Spleen (tissue), 11 donors: ENCODE data around the gene TRAF6. TPM values are rescaled to one million over a fixed set of nuclear protein-coding genes. Genes with fewer than 3 reads are reported as not detected.

Source experiments
- DNase-seq: peaks from one replicate; pipeline ENCODE4 v3.0.0-alpha.2; 2020
- H3K27ac ChIP-seq, 8 donors: fragments of 200-600 bp; sonication (generic) in 7 of 8; 1 replicate in 4 of 8; 2 replicates in 4 of 8; pipeline versions ENCODE4 v1.5.0 to v1.8.0; 2016 to 2021; ENCODE audit warnings: inconsistent platforms in 4 of 8, mild to moderate bottlenecking in 4 of 8, moderate library complexity in 1 of 8
- H3K27me3 ChIP-seq, 7 donors: fragments of 200-600 bp; sonication (generic) in 6 of 7; replicated peaks in 1 of 7; 1 replicate in 4 of 7; 2 replicates in 3 of 7; pipeline versions ENCODE4 v1.5.0 to v1.8.0; 2016 to 2021; ENCODE audit warnings: inconsistent platforms in 3 of 7, mild to moderate bottlenecking in 1 of 7
- H3K36me3 ChIP-seq, 6 donors: fragments of 200-600 bp; sonication (generic) in 5 of 6; 1 replicate in 4 of 6; 2 replicates in 2 of 6; pipeline versions ENCODE4 v1.5.0 to v1.8.0; 2016 to 2021; ENCODE audit warnings: inconsistent platforms in 2 of 6
- H3K4me1 ChIP-seq, 6 donors: fragments of 200-600 bp; sonication (generic) in 5 of 6; 1 replicate in 3 of 6; 2 replicates in 3 of 6; pipeline versions ENCODE4 v1.5.0 to v1.8.0; 2016 to 2021; ENCODE audit warnings: inconsistent platforms in 3 of 6
- H3K4me3 ChIP-seq, 8 donors: fragments of 200-600 bp; sonication (generic) in 7 of 8; 1 replicate in 4 of 8; 2 replicates in 4 of 8; pipeline versions ENCODE4 v1.5.0 to v1.8.0; 2016 to 2021; ENCODE audit warnings: inconsistent platforms in 4 of 8, mild to moderate bottlenecking in 4 of 8, moderate library complexity in 2 of 8
- H3K9me3 ChIP-seq, 8 donors: fragments of 200-600 bp; sonication (generic) in 7 of 8; 1 replicate in 4 of 8; 2 replicates in 4 of 8; pipeline versions ENCODE4 v1.5.0 to v1.8.0; 2016 to 2021; ENCODE audit warnings: inconsistent platforms in 4 of 8
- POLR2A ChIP-seq, 3 donors: fragments of 450-650 bp; IDR thresholded peaks; one replicate each; pipeline ENCODE4 v1.5.1; 2017; ENCODE audit warnings: antibody characterized with exemption in 3 of 3, mild to moderate bottlenecking in 1 of 3
- POLR2AphosphoS5 ChIP-seq, 3 donors: sonication (generic); formaldehyde crosslinking; IDR thresholded peaks; one replicate each; pipeline ENCODE4 v1.5.1; 2017; ENCODE audit warnings: antibody characterized with exemption in 3 of 3
- WGBS, 5 donors: extraction: QIAGEN DNeasy Blood & Tissue Kit in 3 of 5; methylation state at CpG; one replicate each; pipeline versions ENCODE4 v1.1.5 to v1.1.7; 2013 to 2018; 5-methylcytosine and 5-hydroxymethylcytosine counted together
- intact Hi-C: fragments of 100-400 bp; cut with DNase I; formaldehyde crosslinking; loops from one replicate; pipeline ENCODE4 v1.15.0; 2023; ENCODE audit warnings: low total_unique reads
- polyA plus RNA-seq, 3 donors: library from polyadenylated mRNA; stranded (reverse); fragments of 200-250 nt; gene quantifications; one replicate each; pipeline ENCODE4 v1.2.1, GENCODE V29; 2013
- total RNA-seq, 7 donors: library from RNA; depleted of rRNA in 3 of 7; stranded (reverse); fragments of >200 nt in 3 of 7; fragmentation: NEBNext Ultra II Directional in 4 of 7; extraction: Animal tissue kit (Norgen Biotek cat#: 25700) in 4 of 7; gene quantifications; one replicate each; pipeline versions ENCODE4 v1.1.0 to v1.2.1, GENCODE V29; 2016 to 2021
- TF ChIP-seq, protein P1 (sequence below), 11 experiments: fragments of 200-600 bp in 7 of 11; fragments of 450-650 bp in 4 of 11; sonication (generic) in 4 of 11; IDR thresholded peaks in 8 of 11; conservative IDR thresholded peaks in 3 of 11; 1 replicate in 7 of 11; 2 replicates in 4 of 11; pipeline versions ENCODE4 v1.4.0 to v1.8.0; 2016 to 2021; ENCODE audit warnings: antibody characterized with exemption in 11 of 11, inconsistent platforms in 4 of 11, mild to moderate bottlenecking in 1 of 11
- donor health status: healthy with polysubstance abuse.
- donor health status: DM: no; HTN: no; CAD: no; lungs with moderate emphysema.
- donor health status: DM: no; HTN: no; CAD: no.
- donor health status: Bipolar disorder and iron deficiency.
- donor health status: healthy.
- donor health status: DM: no; HTN: no; CAD: no.
- donor health status: DM: yes; HTN: yes; CAD: no.

Gene TRAF6
- total and polyA plus RNA-seq, 10 donors = 2.1 to 26.1 (median 19.1) TPM

GRCh38 chr11:36447514-36447913, 62.6 kb downstream of the TRAF6 start:
- no peak for DNase-seq
- no peak for TF ChIP-seq POLR2AphosphoS5 (IDR thresholded peaks at IDR 0.05)
- TF ChIP-seq POLR2A (IDR thresholded peaks at IDR 0.05) = no peak
- TF ChIP-seq, protein P1, sequence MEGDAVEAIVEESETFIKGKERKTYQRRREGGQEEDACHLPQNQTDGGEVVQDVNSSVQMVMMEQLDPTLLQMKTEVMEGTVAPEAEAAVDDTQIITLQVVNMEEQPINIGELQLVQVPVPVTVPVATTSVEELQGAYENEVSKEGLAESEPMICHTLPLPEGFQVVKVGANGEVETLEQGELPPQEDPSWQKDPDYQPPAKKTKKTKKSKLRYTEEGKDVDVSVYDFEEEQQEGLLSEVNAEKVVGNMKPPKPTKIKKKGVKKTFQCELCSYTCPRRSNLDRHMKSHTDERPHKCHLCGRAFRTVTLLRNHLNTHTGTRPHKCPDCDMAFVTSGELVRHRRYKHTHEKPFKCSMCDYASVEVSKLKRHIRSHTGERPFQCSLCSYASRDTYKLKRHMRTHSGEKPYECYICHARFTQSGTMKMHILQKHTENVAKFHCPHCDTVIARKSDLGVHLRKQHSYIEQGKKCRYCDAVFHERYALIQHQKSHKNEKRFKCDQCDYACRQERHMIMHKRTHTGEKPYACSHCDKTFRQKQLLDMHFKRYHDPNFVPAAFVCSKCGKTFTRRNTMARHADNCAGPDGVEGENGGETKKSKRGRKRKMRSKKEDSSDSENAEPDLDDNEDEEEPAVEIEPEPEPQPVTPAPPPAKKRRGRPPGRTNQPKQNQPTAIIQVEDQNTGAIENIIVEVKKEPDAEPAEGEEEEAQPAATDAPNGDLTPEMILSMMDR (IDR thresholded peaks at IDR 0.05 in 8 of 11, conservative IDR thresholded peaks at IDR 0.05 in 3 of 11) = no peak
- peaks cover 0 to 97% (median 25%) of the 10 kb centered on the region in 6 donors for H3K36me3 ChIP-seq
- H3K27ac ChIP-seq = peak overlapping the region in 6 of 8 donors; percentile 5 to 66 (median 40)
- no peaks in the 10 kb centered on the region for H3K27me3 ChIP-seq
- intact Hi-C loops = no loop called here
- no peak overlapping the region for H3K4me3 ChIP-seq
- H3K9me3 ChIP-seq = no peaks in the 10 kb centered on the region
- peaks cover 29 to 94% (median 63%) of the 10 kb centered on the region in 6 donors for H3K4me1 ChIP-seq
- WGBS, 5 donors = 42 to 75% (median 54%) methylated on average over 2 of the region's 2 CpGs

DNA sequence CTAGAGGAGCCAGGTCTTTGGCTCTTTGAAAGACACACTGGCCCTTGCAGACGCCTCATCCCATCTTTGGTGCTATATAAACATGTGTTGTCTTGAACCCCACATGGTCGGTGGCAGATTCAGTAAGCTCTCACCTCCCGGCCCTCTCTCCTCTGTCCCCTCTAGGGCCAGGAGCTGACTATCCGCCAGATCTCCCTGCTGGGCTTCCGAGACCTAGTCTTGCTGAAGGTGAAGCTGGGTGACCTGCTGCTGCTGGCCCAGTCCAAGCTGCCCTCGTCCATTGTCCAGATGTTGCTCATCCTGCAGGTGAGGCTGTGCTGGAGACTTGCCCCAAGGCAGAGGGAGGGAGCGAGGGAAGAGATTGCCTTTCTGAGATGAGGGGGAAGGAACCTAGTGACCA, 63.9 kb downstream of the TRAF6 start:
- Histone ChIP-seq H3K27ac (peak overlapping the region in 4 of 8 donors; percentile 29 to 66 (median 40)), H3K4me1 (peaks cover 29 to 84% (median 65%) of the 10 kb centered on the region in 6 donors), H3K36me3 (peaks cover 0 to 97% (median 19%) of the 10 kb centered on the region in 6 donors), H3K4me3 (no peak overlapping the region), H3K27me3 (no peaks in the 10 kb centered on the region), H3K9me3 (peaks cover 0 to 6% (median 0%) of the 10 kb centered on the region in 8 donors)
- no peak for DNase-seq
- intact Hi-C loops = no loop called here
- TF ChIP-seq POLR2AphosphoS5 (IDR thresholded peaks at IDR 0.05) (peak in 1 of 3 donors; percentile 52), POLR2A (IDR thresholded peaks at IDR 0.05) (no peak)
- TF ChIP-seq, protein P1 (IDR thresholded peaks at IDR 0.05 in 8 of 11, conservative IDR thresholded peaks at IDR 0.05 in 3 of 11) = no peak
- 90 to 96% (median 95%) methylated on average over 7 of the region's 7 CpGs for WGBS, 5 donors

- intact Hi-C loops = no loop called here
- no peaks in the 10 kb centered on the region for H3K27me3 ChIP-seq
- H3K27ac ChIP-seq = no peak overlapping the region
- TF ChIP-seq POLR2AphosphoS5 (IDR thresholded peaks at IDR 0.05) (no peak), POLR2A (IDR thresholded peaks at IDR 0.05) (no peak)
- TF ChIP-seq, protein P1 (IDR thresholded peaks at IDR 0.05 in 8 of 11, conservative IDR thresholded peaks at IDR 0.05 in 3 of 11) = no peak
- no peak overlapping the region for H3K4me3 ChIP-seq
- WGBS, 5 donors = 71 to 92% (median 80%) methylated on average over 2 of the region's 2 CpGs
- peaks cover 0 to 6% (median 0%) of the 10 kb centered on the region in 8 donors for H3K9me3 ChIP-seq
- H3K4me1 ChIP-seq = peaks cover 9 to 59% (median 42%) of the 10 kb centered on the region in 6 donors
- peaks cover 0 to 98% (median 16%) of the 10 kb centered on the region in 6 donors for H3K36me3 ChIP-seq
- DNase-seq = no peak
Measured at GRCh38 chr11:36443661-36444060, 66.4 kb downstream of the TRAF6 start.

- WGBS, 5 donors = 65 to 82% (median 74%) methylated on average over 2 of the region's 2 CpGs
- Histone ChIP-seq H3K36me3 (peaks cover 0 to 98% (median 14%) of the 10 kb centered on the region in 6 donors), H3K9me3 (peaks cover 0 to 6% (median 0%) of the 10 kb centered on the region in 8 donors), H3K27ac (no peak overlapping the region), H3K4me1 (peaks cover 3 to 39% (median 28%) of the 10 kb centered on the region in 6 donors), H3K4me3 (no peak overlapping the region), H3K27me3 (no peaks in the 10 kb centered on the region)
- intact Hi-C loops = no loop called here
- TF ChIP-seq POLR2AphosphoS5 (IDR thresholded peaks at IDR 0.05) = no peak
- TF ChIP-seq POLR2A (IDR thresholded peaks at IDR 0.05) = no peak
- TF ChIP-seq, protein P1 (IDR thresholded peaks at IDR 0.05 in 8 of 11, conservative IDR thresholded peaks at IDR 0.05 in 3 of 11) = no peak
- no peak for DNase-seq
Measured at GRCh38 chr11:36441610-36442208, 68.4 kb downstream of the TRAF6 start.
